HG02642 (cell line): Measurements from ENCODE around the gene SBSN.
"Not testable (repeated sequence)": the region's sequence is repeated elsewhere in the genome, so short reads cannot be mapped to it uniquely, and the experiment has no call there.

ENCODE experiments used
- ATAC-seq: cut with Tn5 transposase; IDR thresholded peaks from one replicate; pipeline ENCODE4 v1.9.1; 2021; ENCODE audit warnings: mild to moderate bottlenecking; ENCODE audit not compliant: unreplicated experiment, poor library complexity

SBSN gene

DNA sequence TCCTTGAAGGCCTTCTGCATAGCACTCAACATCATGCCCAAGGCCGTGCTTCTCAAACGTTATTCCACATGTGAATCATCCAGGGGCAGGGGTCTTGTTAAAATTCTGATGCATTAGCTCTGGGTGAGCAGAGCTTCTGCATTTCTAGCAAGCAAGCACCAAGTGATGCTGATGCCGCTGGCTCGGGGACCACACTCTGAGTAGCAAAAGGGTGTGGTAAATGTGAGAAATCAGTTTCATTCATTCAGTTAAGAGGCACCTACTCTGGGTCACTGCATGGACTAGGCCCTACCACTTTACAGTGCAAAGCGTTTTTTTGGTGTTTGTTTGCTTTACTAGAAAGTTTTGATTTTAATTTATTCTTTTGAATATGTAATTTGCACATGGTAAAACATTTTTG is 45.0 kb downstream of the SBSN start:
- no peak for ATAC-seq

DNA sequence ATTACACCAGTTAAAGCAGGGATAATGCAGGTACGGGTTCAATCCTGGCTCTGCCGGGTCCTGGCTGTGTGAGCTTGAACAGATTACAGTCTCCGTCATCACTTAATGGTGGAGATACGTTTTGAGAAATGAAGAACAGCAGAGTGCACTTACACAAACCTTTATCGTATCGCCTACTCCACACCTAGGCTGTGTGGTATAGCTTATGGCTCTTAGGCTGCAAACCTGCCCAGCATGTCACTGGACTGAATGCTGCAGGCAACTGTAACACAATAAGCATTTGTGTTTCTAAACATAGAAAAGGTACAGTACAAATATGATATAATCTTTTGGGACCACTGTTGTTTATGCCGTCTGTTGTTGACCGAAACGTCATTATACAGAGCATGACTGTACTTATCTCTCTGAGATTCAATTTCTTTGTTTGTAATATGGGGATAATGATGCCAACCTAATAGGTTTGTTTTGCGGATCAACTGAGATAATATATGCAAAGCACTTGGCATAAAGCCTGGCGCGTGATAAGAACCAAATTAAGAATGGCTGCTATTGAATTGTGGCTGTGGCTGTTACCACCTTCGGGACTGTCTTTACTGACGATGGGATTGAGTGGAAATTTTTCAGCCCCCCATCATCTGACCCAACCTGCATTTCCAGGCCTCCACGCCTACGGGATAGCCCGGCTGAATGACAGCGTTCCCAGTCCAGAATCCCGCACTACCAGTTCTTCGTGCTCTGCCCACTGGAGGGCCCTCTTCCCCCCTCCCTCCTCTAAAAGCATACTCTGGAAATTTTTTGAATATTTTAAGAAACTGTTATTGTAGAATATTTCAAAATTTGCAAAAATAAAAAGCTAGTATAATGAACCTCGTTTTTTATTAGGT is 49.1 kb downstream of the SBSN start:
- no peak for ATAC-seq

GRCh38 chr19:35476149-35476548 is 52.0 kb downstream of the SBSN start:
- ATAC-seq: no peak

GRCh38 chr19:35474594-35474993 is 53.5 kb downstream of the SBSN start:
- not testable (repeated sequence) for ATAC-seq

- no peak for ATAC-seq
Measured at GRCh38 chr19:35474104-35474503, 54.0 kb downstream of the SBSN start.
